ENCODE results near the gene POLE2. TPM values are rescaled to one million over a fixed set of nuclear protein-coding genes. Genes with fewer than 3 reads are reported as not detected.
A peak's percentile ranks its signal among the peaks of the same experiment; 100 is the strongest.

The POLE2 gene
- total RNA-seq, 1 experiment from 2014 or later = 17.4 TPM

DNA sequence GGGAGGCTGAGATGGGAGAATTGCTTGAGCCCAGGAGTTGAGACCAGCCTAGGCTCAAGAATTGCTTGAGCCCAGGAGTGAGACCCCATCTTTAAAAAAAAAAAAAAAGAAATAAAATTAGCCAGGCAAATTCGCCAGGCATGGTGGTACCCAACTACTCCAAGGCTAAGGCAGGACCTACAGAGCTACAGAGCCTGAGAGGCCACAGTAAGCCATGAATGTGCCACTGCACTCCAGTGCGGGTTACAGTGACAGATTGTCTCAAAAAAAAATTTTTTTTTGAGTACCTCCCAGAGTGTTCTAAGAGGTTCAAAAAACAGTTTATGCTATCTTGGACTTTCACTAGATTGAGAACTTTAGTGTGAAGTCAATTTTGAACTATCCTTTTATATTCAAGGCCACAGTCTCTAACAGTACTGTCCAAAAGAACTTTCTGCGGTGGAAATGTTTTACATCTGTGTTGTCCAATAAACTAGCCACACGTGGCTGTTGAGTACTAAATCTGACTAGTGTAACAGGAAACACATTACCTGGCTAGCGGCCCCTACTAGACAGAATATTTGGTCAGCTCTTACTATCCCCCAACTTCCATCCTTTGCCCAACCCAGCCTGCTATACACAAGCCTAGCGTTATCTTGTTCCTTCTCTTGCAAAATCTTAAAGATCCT is 70.0 kb downstream of the POLE2 start:
- no peak for ATAC-seq
- intact Hi-C loops (cut with micrococcal nuclease; ENCODE audit: unreplicated experiment) = no loop called here

DNA sequence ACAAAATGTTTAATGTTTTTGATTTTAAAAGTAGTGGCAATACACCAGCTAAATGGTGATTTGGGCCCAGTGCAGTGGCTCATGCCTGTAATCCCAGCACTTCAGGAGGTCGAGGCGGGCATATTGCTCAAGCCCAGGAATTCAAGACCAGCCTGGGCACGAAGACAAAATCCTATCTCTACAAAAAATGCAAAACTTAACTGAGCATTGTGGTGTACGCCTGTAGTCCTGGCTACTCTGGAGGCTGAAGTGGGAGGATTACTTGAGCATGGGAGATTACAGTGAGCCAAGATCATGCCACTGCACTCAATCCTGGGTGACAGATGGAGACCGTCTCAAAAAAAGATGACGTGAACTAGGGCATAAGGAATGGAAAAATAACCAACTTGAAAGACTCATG is 72.2 kb downstream of the POLE2 start:
- intact Hi-C loops (cut with micrococcal nuclease; ENCODE audit: unreplicated experiment) (no loop called here), in situ Hi-C loops (cut with HindIII; ENCODE audit: low pct_unique_long_range_greater_than_20kb, low sequenced_read_pairs) (no loop called here)
- TF ChIP-seq, protein P1, sequence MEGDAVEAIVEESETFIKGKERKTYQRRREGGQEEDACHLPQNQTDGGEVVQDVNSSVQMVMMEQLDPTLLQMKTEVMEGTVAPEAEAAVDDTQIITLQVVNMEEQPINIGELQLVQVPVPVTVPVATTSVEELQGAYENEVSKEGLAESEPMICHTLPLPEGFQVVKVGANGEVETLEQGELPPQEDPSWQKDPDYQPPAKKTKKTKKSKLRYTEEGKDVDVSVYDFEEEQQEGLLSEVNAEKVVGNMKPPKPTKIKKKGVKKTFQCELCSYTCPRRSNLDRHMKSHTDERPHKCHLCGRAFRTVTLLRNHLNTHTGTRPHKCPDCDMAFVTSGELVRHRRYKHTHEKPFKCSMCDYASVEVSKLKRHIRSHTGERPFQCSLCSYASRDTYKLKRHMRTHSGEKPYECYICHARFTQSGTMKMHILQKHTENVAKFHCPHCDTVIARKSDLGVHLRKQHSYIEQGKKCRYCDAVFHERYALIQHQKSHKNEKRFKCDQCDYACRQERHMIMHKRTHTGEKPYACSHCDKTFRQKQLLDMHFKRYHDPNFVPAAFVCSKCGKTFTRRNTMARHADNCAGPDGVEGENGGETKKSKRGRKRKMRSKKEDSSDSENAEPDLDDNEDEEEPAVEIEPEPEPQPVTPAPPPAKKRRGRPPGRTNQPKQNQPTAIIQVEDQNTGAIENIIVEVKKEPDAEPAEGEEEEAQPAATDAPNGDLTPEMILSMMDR (IDR thresholded peaks at IDR 0.05) = no peak
- no peak for TF ChIP-seq SIN3A (IDR thresholded peaks at IDR 0.05; ENCODE audit: borderline replicate concordance, insufficient read depth, low read depth, low read length)
- TF ChIP-seq TCF7L2 (IDR thresholded peaks at IDR 0.05; ENCODE audit: low read depth, low read length) = no peak
- TF ChIP-seq, protein P2, sequence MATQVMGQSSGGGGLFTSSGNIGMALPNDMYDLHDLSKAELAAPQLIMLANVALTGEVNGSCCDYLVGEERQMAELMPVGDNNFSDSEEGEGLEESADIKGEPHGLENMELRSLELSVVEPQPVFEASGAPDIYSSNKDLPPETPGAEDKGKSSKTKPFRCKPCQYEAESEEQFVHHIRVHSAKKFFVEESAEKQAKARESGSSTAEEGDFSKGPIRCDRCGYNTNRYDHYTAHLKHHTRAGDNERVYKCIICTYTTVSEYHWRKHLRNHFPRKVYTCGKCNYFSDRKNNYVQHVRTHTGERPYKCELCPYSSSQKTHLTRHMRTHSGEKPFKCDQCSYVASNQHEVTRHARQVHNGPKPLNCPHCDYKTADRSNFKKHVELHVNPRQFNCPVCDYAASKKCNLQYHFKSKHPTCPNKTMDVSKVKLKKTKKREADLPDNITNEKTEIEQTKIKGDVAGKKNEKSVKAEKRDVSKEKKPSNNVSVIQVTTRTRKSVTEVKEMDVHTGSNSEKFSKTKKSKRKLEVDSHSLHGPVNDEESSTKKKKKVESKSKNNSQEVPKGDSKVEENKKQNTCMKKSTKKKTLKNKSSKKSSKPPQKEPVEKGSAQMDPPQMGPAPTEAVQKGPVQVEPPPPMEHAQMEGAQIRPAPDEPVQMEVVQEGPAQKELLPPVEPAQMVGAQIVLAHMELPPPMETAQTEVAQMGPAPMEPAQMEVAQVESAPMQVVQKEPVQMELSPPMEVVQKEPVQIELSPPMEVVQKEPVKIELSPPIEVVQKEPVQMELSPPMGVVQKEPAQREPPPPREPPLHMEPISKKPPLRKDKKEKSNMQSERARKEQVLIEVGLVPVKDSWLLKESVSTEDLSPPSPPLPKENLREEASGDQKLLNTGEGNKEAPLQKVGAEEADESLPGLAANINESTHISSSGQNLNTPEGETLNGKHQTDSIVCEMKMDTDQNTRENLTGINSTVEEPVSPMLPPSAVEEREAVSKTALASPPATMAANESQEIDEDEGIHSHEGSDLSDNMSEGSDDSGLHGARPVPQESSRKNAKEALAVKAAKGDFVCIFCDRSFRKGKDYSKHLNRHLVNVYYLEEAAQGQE (IDR thresholded peaks at IDR 0.05; ENCODE audit: insufficient read depth in 1 of 2, low read depth in 2 of 2, low read length in 1 of 2) = no peak
- TF ChIP-seq POLR2AphosphoS5 (IDR thresholded peaks at IDR 0.05; ENCODE audit: low read depth, low read length) = no peak
- no peaks in the 10 kb centered on the region for H3K27me3 ChIP-seq (ENCODE audit: control insufficient read depth, insufficient read depth, low read length)
- DNase-seq (ENCODE audit: low read depth, low spot score) = no peak
- ATAC-seq = no peak
- POLR2A ChIA-PET = no interaction called here
- peaks cover 15% of the 10 kb centered on the region for H3K36me3 ChIP-seq (ENCODE audit: control insufficient read depth, insufficient read depth, low read length)
- H3K4me1 ChIP-seq (ENCODE audit: control insufficient read depth, insufficient read depth, low read length) = peaks cover 15% of the 10 kb centered on the region; the same call in 1 of the 2 replicates
- no peaks in the 10 kb centered on the region for H3K9me3 ChIP-seq (ENCODE audit: control insufficient read depth, insufficient read depth, low read depth, low read length)
- BruUV-seq (replicated peaks) = no TSS peak
- CTCF ChIA-PET = no interaction called here
- no peak overlapping the region for H3K27ac ChIP-seq (ENCODE audit: low read length)
- no peak overlapping the region for H3K4me3 ChIP-seq (ENCODE audit: low read depth in 2 of 2, low read length in 2 of 2)

More for the DNA sequence above, 70.0 kb downstream of the POLE2 start:
- in situ Hi-C loops (cut with HindIII; ENCODE audit: low pct_unique_long_range_greater_than_20kb, low sequenced_read_pairs) = no loop called here
- H3K27ac ChIP-seq (ENCODE audit: low read length) = peak overlapping the region; percentile 97; the same call in 1 of the 2 replicates
- ChIA-PET CTCF (no interaction called here), POLR2A (no interaction called here)
- H3K27me3 ChIP-seq (ENCODE audit: control insufficient read depth, insufficient read depth, low read length) = no peaks in the 10 kb centered on the region
- BruUV-seq (replicated peaks) = no TSS peak
- TF ChIP-seq SIN3A (IDR thresholded peaks at IDR 0.05; ENCODE audit: borderline replicate concordance, insufficient read depth, low read depth, low read length) = no peak
- peak; percentile 36 for TF ChIP-seq POLR2AphosphoS5 (IDR thresholded peaks at IDR 0.05; ENCODE audit: low read depth, low read length)
- peaks cover 17% of the 10 kb centered on the region for H3K36me3 ChIP-seq (ENCODE audit: control insufficient read depth, insufficient read depth, low read length)
- H3K9me3 ChIP-seq (ENCODE audit: control insufficient read depth, insufficient read depth, low read depth, low read length) = no peaks in the 10 kb centered on the region
- no peak for DNase-seq (ENCODE audit: low read depth, low spot score)
- H3K4me1 ChIP-seq (ENCODE audit: control insufficient read depth, insufficient read depth, low read length) = peaks cover 15% of the 10 kb centered on the region; the same call in 1 of the 2 replicates
- no peak overlapping the region for H3K4me3 ChIP-seq (ENCODE audit: low read depth in 2 of 2, low read length in 2 of 2)

DNA sequence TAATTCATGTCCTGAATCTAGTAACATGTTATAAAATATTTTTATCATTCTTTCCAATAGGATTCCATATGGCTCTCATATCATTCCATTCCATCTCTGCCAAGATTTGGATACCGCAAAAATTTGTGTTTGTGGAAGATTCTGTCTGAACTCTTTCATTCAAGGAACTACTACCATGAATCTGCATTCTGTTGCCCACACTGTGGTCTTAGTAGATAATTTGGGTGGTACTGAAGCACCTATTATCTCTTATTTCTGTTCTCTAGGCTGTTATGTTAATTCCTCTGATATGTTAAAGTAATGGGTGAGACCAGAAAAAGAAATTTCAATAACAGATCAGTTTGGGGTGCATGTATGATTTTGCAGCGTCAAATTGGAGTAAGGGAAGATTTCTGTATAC is 73.8 kb downstream of the POLE2 start:
- TF ChIP-seq POLR2AphosphoS5 (IDR thresholded peaks at IDR 0.05; ENCODE audit: low read depth, low read length) (no peak), SIN3A (IDR thresholded peaks at IDR 0.05; ENCODE audit: borderline replicate concordance, insufficient read depth, low read depth, low read length) (no peak)
- TF ChIP-seq, protein P1 (IDR thresholded peaks at IDR 0.05) = no peak
- intact Hi-C loops (cut with micrococcal nuclease; ENCODE audit: unreplicated experiment) (no loop called here), in situ Hi-C loops (cut with HindIII; ENCODE audit: low pct_unique_long_range_greater_than_20kb, low sequenced_read_pairs) (no loop called here)
- Histone ChIP-seq H3K27ac (ENCODE audit: low read length) (no peak overlapping the region), H3K27me3 (ENCODE audit: control insufficient read depth, insufficient read depth, low read length) (no peaks in the 10 kb centered on the region), H3K9me3 (ENCODE audit: control insufficient read depth, insufficient read depth, low read depth, low read length) (no peaks in the 10 kb centered on the region), H3K4me1 (ENCODE audit: control insufficient read depth, insufficient read depth, low read length) (peaks cover 15% of the 10 kb centered on the region; the same call in 1 of the 2 replicates), H3K36me3 (ENCODE audit: control insufficient read depth, insufficient read depth, low read length) (peaks cover 10% of the 10 kb centered on the region), H3K4me3 (ENCODE audit: low read depth in 2 of 2, low read length in 2 of 2) (no peak overlapping the region)
- ATAC-seq (no peak), DNase-seq (ENCODE audit: low read depth, low spot score) (no peak)
- ChIA-PET POLR2A (interaction anchor here (0.6 kb wide), 1 partner anchor 19 kb away, joined by 3 read pairs; no protein-coding TSS in a partner anchor), CTCF (no interaction called here)
- BruUV-seq (replicated peaks) = no TSS peak

Measured in Panc1 (cell line).